ENCODE data around the gene RAPGEF1.

RAPGEF1 gene

GRCh38 chr9:131752231-131752884, 12.5 kb upstream of the RAPGEF1 start:
- POLR2A ChIA-PET = no interaction called here
- no peak for DNase-seq (ENCODE audit: extremely low spot score)
- CTCF ChIA-PET = interaction anchor here (1.3 to 1.6 kb wide), 3 partner anchors 161 to 484 kb away, joined by 3 to 4 read pairs (median 4); no protein-coding TSS in a partner anchor
- TF ChIP-seq CTCF (IDR thresholded peaks at IDR 0.05; ENCODE audit: control extremely low read depth, extremely low read depth, low read depth, missing control alignments) = no peak

GRCh38 chr9:131748411-131748955, 8.6 kb upstream of the RAPGEF1 start:
- DNase-seq (ENCODE audit: extremely low spot score) = no peak
- CTCF ChIA-PET = interaction anchor here (0.7 to 3.1 kb wide), 4 partner anchors 9 to 398 kb away, joined by 3 to 18 read pairs (median 8); partner anchors contain the start of gene RAPGEF1
- POLR2A ChIA-PET = no interaction called here
- TF ChIP-seq CTCF (IDR thresholded peaks at IDR 0.05; ENCODE audit: control extremely low read depth, extremely low read depth, low read depth, missing control alignments) = no peak

GRCh38 chr9:131747352-131747751, 7.5 kb upstream of the RAPGEF1 start:
- POLR2A ChIA-PET = no interaction called here

GRCh38 chr9:131745610-131746009, 5.7 kb upstream of the RAPGEF1 start:
- CTCF ChIA-PET = interaction anchor here (0.8 to 8.5 kb wide), 10 partner anchors 9 to 395 kb away, joined by 3 to 96 read pairs (median 4); no protein-coding TSS in a partner anchor
- no peak for DNase-seq (ENCODE audit: extremely low spot score)
- no peak for TF ChIP-seq CTCF (IDR thresholded peaks at IDR 0.05; ENCODE audit: control extremely low read depth, extremely low read depth, low read depth, missing control alignments)
- POLR2A ChIA-PET = no interaction called here

More at GRCh38 chr9:131747352-131747751, 7.5 kb upstream of the RAPGEF1 start:
- CTCF ChIA-PET = interaction anchor here (1.0 to 6.0 kb wide), 4 partner anchors 10 to 397 kb away, joined by 3 to 42 read pairs (median 25); no protein-coding TSS in a partner anchor
- TF ChIP-seq CTCF (IDR thresholded peaks at IDR 0.05; ENCODE audit: control extremely low read depth, extremely low read depth, low read depth, missing control alignments) = peak; percentile 57
- no peak for DNase-seq (ENCODE audit: extremely low spot score)

GRCh38 chr9:131744720-131745201, 4.9 kb upstream of the RAPGEF1 start:
- DNase-seq (ENCODE audit: extremely low spot score) = no peak
- POLR2A ChIA-PET = no interaction called here
- no peak for TF ChIP-seq CTCF (IDR thresholded peaks at IDR 0.05; ENCODE audit: control extremely low read depth, extremely low read depth, low read depth, missing control alignments)
- CTCF ChIA-PET = interaction anchor here (0.9 to 8.5 kb wide), 14 partner anchors 8 to 495 kb away, joined by 3 to 96 read pairs (median 4); no protein-coding TSS in a partner anchor

GRCh38 chr9:131744171-131744719, 4.4 kb upstream of the RAPGEF1 start:
- CTCF ChIA-PET = interaction anchor here (0.9 to 8.5 kb wide), 16 partner anchors 13 to 515 kb away, joined by 3 to 96 read pairs (median 4); no protein-coding TSS in a partner anchor

More at GRCh38 chr9:131744171-131744719, 4.4 kb upstream of the RAPGEF1 start:
- TF ChIP-seq CTCF (IDR thresholded peaks at IDR 0.05; ENCODE audit: control extremely low read depth, extremely low read depth, low read depth, missing control alignments) = no peak
- POLR2A ChIA-PET = no interaction called here
- no peak for DNase-seq (ENCODE audit: extremely low spot score)

All from GM10248 (cell line).